Loucy (cell line): ENCODE data around the gene RCAN1.

ENCODE experiments used
- H2AFZ ChIP-seq: fragments of 200-600 bp; sonication (generic); 2 replicates; pipeline ENCODE4 v1.6.0; 2016; ENCODE audit warnings: antibody characterized with exemption, mild to moderate bottlenecking, low read length, moderate library complexity
- H3F3A ChIP-seq: fragments of 200-600 bp; 2 replicates; pipeline ENCODE4 v1.6.0; 2016; ENCODE audit warnings: antibody characterized with exemption, low read depth, mild to moderate bottlenecking
- H3K27me3 ChIP-seq: fragments of 200-600 bp; sonication (generic); 2 replicates; pipeline ENCODE4 v1.6.1; 2014; ENCODE audit warnings: low read length, mild to moderate bottlenecking; ENCODE audit not compliant: insufficient read depth, poor library complexity, severe bottlenecking
- H3K36me3 ChIP-seq: fragments of 200-600 bp; sonication (generic); 2 replicates; pipeline ENCODE4 v1.6.1; 2016; ENCODE audit warnings: low read length; ENCODE audit not compliant: insufficient read depth
- H3K4me1 ChIP-seq: fragments of 200-600 bp; sonication (generic); 2 replicates; pipeline ENCODE4 v1.5.1; 2014; ENCODE audit warnings: low read length, mild to moderate bottlenecking; ENCODE audit not compliant: insufficient read depth, poor library complexity, severe bottlenecking
- H3K4me2 ChIP-seq: fragments of 200-600 bp; sonication (generic); 2 replicates; pipeline ENCODE4 v1.6.0; 2014; ENCODE audit warnings: antibody characterized with exemption, low read length, low read depth, mild to moderate bottlenecking; ENCODE audit not compliant: poor library complexity, severe bottlenecking
- H3K4me3 ChIP-seq: fragments of 200-600 bp; sonication (generic); 2 replicates; pipeline ENCODE4 v1.5.1; 2014; ENCODE audit warnings: low read length, mild to moderate bottlenecking, mixed read lengths; ENCODE audit not compliant: poor library complexity, severe bottlenecking
- H3K79me2 ChIP-seq: fragments of 200-600 bp; sonication (generic); 2 replicates; pipeline ENCODE4 v1.6.1; 2014; ENCODE audit warnings: low read length; ENCODE audit not compliant: insufficient read depth
- H3K9ac ChIP-seq: fragments of 200-600 bp; sonication (generic); 2 replicates; pipeline ENCODE4 v1.6.0; 2014; ENCODE audit warnings: mild to moderate bottlenecking, low read depth, low read length, moderate library complexity; ENCODE audit not compliant: poor library complexity, severe bottlenecking
- H3K9me2 ChIP-seq: fragments of 200-600 bp; sonication (generic); replicated peaks from 2 replicates; pipeline ENCODE4 v1.6.1; 2016; ENCODE audit warnings: low read depth, low read length, mixed read lengths
- H3K9me3 ChIP-seq: fragments of 200-600 bp; sonication (generic); 2 replicates; pipeline ENCODE4 v1.6.1; 2014; ENCODE audit warnings: mild to moderate bottlenecking, antibody characterized with exemption, low read length, low read depth; ENCODE audit not compliant: insufficient read depth
- H4K20me1 ChIP-seq: fragments of 200-600 bp; sonication (generic); 2 replicates; pipeline ENCODE4 v1.6.0; 2014; ENCODE audit warnings: antibody characterized with exemption, low read length, mild to moderate bottlenecking; ENCODE audit not compliant: insufficient read depth, poor library complexity, severe bottlenecking
- CTCF ChIP-seq: fragments of 200-600 bp; sonication (generic); conservative IDR thresholded peaks from 2 replicates; pipeline ENCODE4 v1.5.1; 2014; ENCODE audit warnings: mild to moderate bottlenecking, antibody characterized with exemption, low read length
- EZH2phosphoT487 ChIP-seq: fragments of 200-600 bp; IDR thresholded peaks from 2 replicates; pipeline ENCODE4 v1.6.1; 2018; ENCODE audit warnings: antibody characterized with exemption, mild to moderate bottlenecking, moderate library complexity, borderline replicate concordance

RCAN1 gene

DNA sequence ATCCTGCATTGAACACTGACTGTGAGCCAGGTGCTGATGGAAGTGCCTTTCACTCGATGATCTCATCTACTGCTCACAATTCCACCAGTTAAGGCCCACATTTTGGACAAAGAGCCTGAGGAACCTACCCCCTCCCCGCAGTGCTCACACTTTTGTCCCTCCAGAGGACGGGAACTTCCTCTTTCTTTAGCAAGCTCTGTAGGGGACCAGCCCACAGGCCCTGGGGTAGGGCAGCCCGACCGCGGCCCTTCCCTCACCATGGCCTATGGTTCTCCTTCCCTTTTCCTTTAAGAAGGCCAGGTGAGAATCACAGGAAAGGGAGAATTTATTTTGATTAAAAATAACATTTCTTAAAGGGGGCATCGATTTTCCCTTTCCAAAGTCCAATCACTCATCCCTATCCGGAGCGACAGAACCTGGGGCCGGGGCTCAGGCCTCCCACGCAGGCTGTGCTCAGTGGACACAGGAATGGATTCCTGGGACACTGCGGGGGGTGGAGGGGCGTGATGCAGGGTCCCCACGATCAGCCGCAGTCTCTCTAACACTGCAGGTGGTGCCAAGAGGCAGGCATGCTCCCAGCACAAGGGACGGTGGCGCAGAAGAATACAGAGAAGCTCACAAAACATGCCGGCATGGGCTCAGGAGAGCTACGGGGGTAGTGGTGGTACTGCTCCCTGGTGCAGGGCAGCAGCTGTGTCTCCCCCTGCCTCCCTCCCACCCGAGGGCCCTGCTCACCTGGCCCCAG lies 94.0 kb downstream of the RCAN1 start:
- H3K4me1 ChIP-seq = peaks cover 8% of the 10 kb centered on the region
- no peaks in the 10 kb centered on the region for H3K27me3 ChIP-seq
- no peaks in the 10 kb centered on the region for H3K79me2 ChIP-seq
- H3K9me2 ChIP-seq = no peaks in the 10 kb centered on the region
- no peak overlapping the region for H2AFZ ChIP-seq
- H3K4me2 ChIP-seq = no peak overlapping the region
- H3K9me3 ChIP-seq = no peaks in the 10 kb centered on the region
- no peak for TF ChIP-seq CTCF
- TF ChIP-seq EZH2phosphoT487 = no peak
- H4K20me1 ChIP-seq = no peaks in the 10 kb centered on the region
- H3F3A ChIP-seq = no peaks in the 10 kb centered on the region
- no peak overlapping the region for H3K9ac ChIP-seq
- H3K36me3 ChIP-seq = peaks cover 16% of the 10 kb centered on the region; the same call in 1 of the 2 replicates
- no peak overlapping the region for H3K4me3 ChIP-seq

DNA sequence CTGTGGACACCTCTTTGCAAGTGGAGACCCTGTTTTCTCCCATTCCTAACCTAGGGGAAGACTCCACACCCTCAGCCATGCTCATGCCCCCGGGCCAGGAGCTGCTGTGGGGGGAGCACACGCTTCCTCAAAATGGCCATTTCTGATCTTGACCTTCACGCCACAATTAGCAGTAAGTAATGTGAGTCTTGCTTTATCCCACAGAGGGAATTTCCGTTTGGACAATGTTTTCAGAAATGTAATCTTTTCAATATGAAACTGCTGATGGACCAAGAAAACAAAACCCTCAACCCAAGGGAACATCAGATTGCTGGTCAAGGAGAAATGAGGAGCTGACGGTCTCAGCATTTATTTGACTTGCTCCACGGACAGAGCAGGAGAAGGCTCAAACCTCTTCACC lies 94.6 kb downstream of the RCAN1 start:
- Histone ChIP-seq H3K4me2 (no peak overlapping the region), H3F3A (no peaks in the 10 kb centered on the region), H3K36me3 (peaks cover 16% of the 10 kb centered on the region; the same call in 1 of the 2 replicates)

DNA sequence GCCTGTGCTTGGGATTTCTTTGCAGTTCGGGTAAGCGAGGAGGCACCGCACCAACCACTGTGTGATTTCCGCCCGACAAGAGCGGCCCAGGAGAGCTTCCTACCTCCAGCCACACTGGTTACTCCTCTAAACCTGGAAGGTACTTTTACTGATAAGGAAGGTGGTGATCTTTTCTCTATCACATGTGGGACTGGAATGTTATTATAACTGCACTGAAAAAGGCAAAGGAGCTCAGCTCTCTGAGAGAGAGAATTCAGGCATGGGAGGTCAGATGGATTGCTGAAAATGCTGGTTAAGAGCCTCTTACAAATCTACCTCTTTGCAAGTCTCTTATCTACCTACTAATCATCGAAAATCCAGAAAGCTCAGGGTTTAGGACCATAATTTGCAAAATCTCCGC lies 95.2 kb downstream of the RCAN1 start:
- Histone ChIP-seq H3K9me2 (no peaks in the 10 kb centered on the region), H3K4me1 (peaks cover 8% of the 10 kb centered on the region), H3K4me3 (no peak overlapping the region), H3K9me3 (no peaks in the 10 kb centered on the region), H3K4me2 (no peak overlapping the region), H3K79me2 (no peaks in the 10 kb centered on the region), H3K9ac (no peak overlapping the region), H2AFZ (no peak overlapping the region), H4K20me1 (no peaks in the 10 kb centered on the region), H3F3A (no peaks in the 10 kb centered on the region), H3K36me3 (peaks cover 16% of the 10 kb centered on the region; the same call in 1 of the 2 replicates), H3K27me3 (no peaks in the 10 kb centered on the region)
- TF ChIP-seq EZH2phosphoT487 (no peak), CTCF (no peak)

More for the DNA sequence above, 94.6 kb downstream of the RCAN1 start:
- Histone ChIP-seq H2AFZ (no peak overlapping the region), H3K9ac (no peak overlapping the region), H4K20me1 (no peaks in the 10 kb centered on the region), H3K9me2 (no peaks in the 10 kb centered on the region), H3K4me1 (peaks cover 8% of the 10 kb centered on the region), H3K27me3 (no peaks in the 10 kb centered on the region), H3K4me3 (no peak overlapping the region), H3K79me2 (no peaks in the 10 kb centered on the region), H3K9me3 (no peaks in the 10 kb centered on the region)
- TF ChIP-seq EZH2phosphoT487 (no peak), CTCF (no peak)
